Neural progenitor cell (in vitro differentiated cells): ENCODE measurements around the gene ETFB.

Experiments
- CTCF ChIP-seq: fragments of 200-600 bp; sonication (generic); IDR thresholded peaks from 2 replicates; pipeline ENCODE4 v1.5.1; 2017; ENCODE audit warnings: antibody characterized with exemption, mild to moderate bottlenecking
- EZH2 ChIP-seq: fragments of 200-600 bp; sonication (generic); IDR thresholded peaks from 2 replicates; pipeline ENCODE4 v1.6.1; 2017; ENCODE audit warnings: antibody characterized with exemption, mild to moderate bottlenecking, moderate library complexity

GRCh38 chr19:51367565-51368365, 1.6 kb upstream of the ETFB start:
- TF ChIP-seq EZH2 (no peak), CTCF (no peak)
